Suprapubic skin (tissue), 3 donors: ENCODE measurements around the gene GABARAPL2.

Experiments
- POLR2A ChIP-seq, 2 donors: fragments of 450-650 bp; IDR thresholded peaks; one replicate each; pipeline ENCODE4 v1.6.1; 2017; ENCODE audit warnings: antibody characterized with exemption in 2 of 2, mild to moderate bottlenecking in 2 of 2, moderate library complexity in 2 of 2
- TF ChIP-seq, protein P1 (sequence below), 2 donors: fragments of 200-600 bp in 1 of 2; fragments of 450-650 bp in 1 of 2; sonication (generic) in 1 of 2; IDR thresholded peaks; one replicate each; pipeline ENCODE4 v1.5.1; 2016 to 2019; ENCODE audit warnings: antibody characterized with exemption in 2 of 2, mild to moderate bottlenecking in 1 of 2, moderate library complexity in 1 of 2

DNA sequence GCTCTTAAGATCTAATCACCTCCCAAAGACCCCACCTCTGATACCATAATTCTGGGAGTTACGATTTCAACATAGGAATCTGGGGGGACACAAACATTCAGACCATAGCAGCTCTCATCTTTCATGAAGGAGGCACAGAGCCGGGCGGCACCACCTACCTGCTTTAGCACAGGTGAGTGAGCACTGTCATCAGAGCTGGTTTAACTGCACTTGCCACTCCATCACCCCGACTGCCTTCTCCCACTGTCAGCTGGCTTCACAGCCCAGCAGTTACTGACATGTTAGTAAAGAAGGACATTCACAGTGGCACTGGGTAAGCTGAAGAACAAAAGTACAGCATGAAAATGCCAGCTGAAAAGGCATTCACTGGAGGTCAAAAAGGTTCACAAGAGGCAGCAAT lies 22.5 kb downstream of the GABARAPL2 start:
- TF ChIP-seq, protein P1, sequence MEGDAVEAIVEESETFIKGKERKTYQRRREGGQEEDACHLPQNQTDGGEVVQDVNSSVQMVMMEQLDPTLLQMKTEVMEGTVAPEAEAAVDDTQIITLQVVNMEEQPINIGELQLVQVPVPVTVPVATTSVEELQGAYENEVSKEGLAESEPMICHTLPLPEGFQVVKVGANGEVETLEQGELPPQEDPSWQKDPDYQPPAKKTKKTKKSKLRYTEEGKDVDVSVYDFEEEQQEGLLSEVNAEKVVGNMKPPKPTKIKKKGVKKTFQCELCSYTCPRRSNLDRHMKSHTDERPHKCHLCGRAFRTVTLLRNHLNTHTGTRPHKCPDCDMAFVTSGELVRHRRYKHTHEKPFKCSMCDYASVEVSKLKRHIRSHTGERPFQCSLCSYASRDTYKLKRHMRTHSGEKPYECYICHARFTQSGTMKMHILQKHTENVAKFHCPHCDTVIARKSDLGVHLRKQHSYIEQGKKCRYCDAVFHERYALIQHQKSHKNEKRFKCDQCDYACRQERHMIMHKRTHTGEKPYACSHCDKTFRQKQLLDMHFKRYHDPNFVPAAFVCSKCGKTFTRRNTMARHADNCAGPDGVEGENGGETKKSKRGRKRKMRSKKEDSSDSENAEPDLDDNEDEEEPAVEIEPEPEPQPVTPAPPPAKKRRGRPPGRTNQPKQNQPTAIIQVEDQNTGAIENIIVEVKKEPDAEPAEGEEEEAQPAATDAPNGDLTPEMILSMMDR (IDR thresholded peaks at IDR 0.05): no peak
- TF ChIP-seq POLR2A (IDR thresholded peaks at IDR 0.05): no peak
